CD14-positive monocyte (primary cell): ENCODE data around the gene CDRT15. TPM values are rescaled to one million over a fixed set of nuclear protein-coding genes. Genes with fewer than 3 reads are reported as not detected.
A peak's percentile ranks its signal among the peaks of the same experiment; 100 is the strongest.

Experiments
- DNase-seq, 3 donors: peaks; one replicate each; pipeline ENCODE4 v3.0.0-alpha.2; 2011 to 2022
- H2AFZ ChIP-seq: 2 replicates; pipeline ENCODE4 v1.6.0; 2012; ENCODE audit warnings: mild to moderate bottlenecking, low read depth, low read length, inconsistent platforms; ENCODE audit not compliant: insufficient read depth, poor library complexity, severe bottlenecking
- H3K27ac ChIP-seq, 2 donors: 1 replicate in 1 of 2; 2 replicates in 1 of 2; pipeline ENCODE4 v1.5.1; 2012 to 2013; ENCODE audit warnings: low read length in 2 of 2, control low read depth in 1 of 2, inconsistent platforms in 1 of 2, low read depth in 1 of 2, mild to moderate bottlenecking in 1 of 2
- H3K27me3 ChIP-seq, 2 donors: one replicate each; pipeline versions ENCODE4 v1.6.0 to v1.6.1; 2011 to 2013; ENCODE audit warnings: low read length in 2 of 2; ENCODE audit not compliant: control insufficient read depth in 2 of 2, insufficient read depth in 2 of 2
- H3K36me3 ChIP-seq, 2 donors: replicated peaks in 1 of 2; 1 replicate in 1 of 2; 2 replicates in 1 of 2; pipeline versions ENCODE4 v1.5.1 to v1.6.1; 2012 to 2013; ENCODE audit warnings: low read length in 2 of 2, control low read depth in 1 of 2, inconsistent platforms in 1 of 2, mild to moderate bottlenecking in 1 of 2; ENCODE audit not compliant: insufficient read depth in 2 of 2, control insufficient read depth in 1 of 2
- H3K4me1 ChIP-seq, 2 donors: 1 replicate in 1 of 2; 2 replicates in 1 of 2; pipeline versions ENCODE4 v1.5.1 to v1.6.1; 2012 to 2013; ENCODE audit warnings: low read length in 2 of 2, control low read depth in 1 of 2, inconsistent platforms in 1 of 2, mild to moderate bottlenecking in 1 of 2, moderate library complexity in 1 of 2; ENCODE audit not compliant: insufficient read depth in 2 of 2, control insufficient read depth in 1 of 2
- H3K4me2 ChIP-seq: replicated peaks from 2 replicates; pipeline ENCODE3; 2012; ENCODE audit warnings: low read length, moderate library complexity, mild to moderate bottlenecking; ENCODE audit not compliant: poor library complexity, severe bottlenecking; ENCODE audit errors: extremely low read depth
- H3K4me3 ChIP-seq, 3 experiments: fragments of 200-600 bp in 1 of 3; sonication (generic) in 1 of 3; replicated peaks in 1 of 3; 1 replicate in 2 of 3; 2 replicates in 1 of 3; pipeline ENCODE4 v1.5.1; 2011 to 2013; ENCODE audit warnings: low read length in 3 of 3, mild to moderate bottlenecking in 3 of 3, control low read depth in 2 of 3, low read depth in 2 of 3, inconsistent platforms in 1 of 3, moderate library complexity in 1 of 3
- H3K79me2 ChIP-seq: 2 replicates; pipeline ENCODE4 v1.6.0; 2012; ENCODE audit warnings: mild to moderate bottlenecking, control low read depth, inconsistent platforms, low read length, moderate library complexity; ENCODE audit not compliant: insufficient read depth
- H3K9ac ChIP-seq: 2 replicates; pipeline ENCODE4 v1.6.0; 2017; ENCODE audit warnings: low read length, mild to moderate bottlenecking; ENCODE audit not compliant: insufficient read depth, poor library complexity, severe bottlenecking
- H3K9me3 ChIP-seq, 2 donors: replicated peaks in 1 of 2; 1 replicate in 1 of 2; 2 replicates in 1 of 2; pipeline versions ENCODE4 v1.5.1 to v1.6.1; 2012 to 2013; ENCODE audit warnings: low read length in 2 of 2, control low read depth in 1 of 2; ENCODE audit not compliant: control insufficient read depth in 1 of 2, insufficient read depth in 1 of 2
- H4K20me1 ChIP-seq: 2 replicates; pipeline ENCODE4 v1.6.0; 2012; ENCODE audit warnings: mild to moderate bottlenecking, low read length, control low read depth, moderate library complexity; ENCODE audit not compliant: insufficient read depth
- H3K27ac Mint-ChIP-seq, 7 donors: one replicate each; pipeline ENCODE4 v1.8.0; 2020; ENCODE audit warnings: mild to moderate bottlenecking in 7 of 7, mixed read lengths in 7 of 7, moderate library complexity in 6 of 7, inconsistent platforms in 2 of 7
- H3K27me3 Mint-ChIP-seq, 3 donors: one replicate each; pipeline ENCODE4 v1.8.0; 2021 to 2022; ENCODE audit warnings: low read depth in 3 of 3, mild to moderate bottlenecking in 3 of 3, mixed read lengths in 3 of 3, moderate library complexity in 3 of 3, inconsistent platforms in 1 of 3
- H3K36me3 Mint-ChIP-seq, 2 donors: one replicate each; pipeline ENCODE4 v1.8.0; 2020; ENCODE audit warnings: mixed read lengths in 2 of 2, inconsistent platforms in 1 of 2, mild to moderate bottlenecking in 1 of 2
- H3K4me1 Mint-ChIP-seq: one replicate; pipeline ENCODE4 v1.8.0; 2020; ENCODE audit warnings: mild to moderate bottlenecking, mixed read lengths
- H3K4me3 Mint-ChIP-seq, 2 donors: one replicate each; pipeline ENCODE4 v1.8.0; 2020; ENCODE audit warnings: mild to moderate bottlenecking in 2 of 2, mixed read lengths in 2 of 2, moderate library complexity in 1 of 2
- H3K9me3 Mint-ChIP-seq, 7 donors: one replicate each; pipeline ENCODE4 v1.8.0; 2020 to 2022; ENCODE audit warnings: mixed read lengths in 7 of 7, mild to moderate bottlenecking in 6 of 7, moderate library complexity in 6 of 7, inconsistent platforms in 2 of 7
- WGBS: methylation state at CpG from one replicate; pipeline ENCODE4 v1.1.5; 2013; ENCODE audit warnings: missing lambda C conversion rate; ENCODE audit not compliant: insufficient coverage; 5-methylcytosine and 5-hydroxymethylcytosine counted together
- intact Hi-C, 2 donors: fragments of 100-400 bp; cut with micrococcal nuclease; formaldehyde crosslinking; loops; one replicate each; pipeline versions ENCODE4 v1.15.0 to v1.15.1; 2023
- polyA plus RNA-seq, 3 donors: library from polyadenylated mRNA; depleted of rRNA in 1 of 3; unstranded in 2 of 3; stranded (reverse) in 1 of 3; fragments of 300-500 nt in 2 of 3; fragments of >200 nt in 1 of 3; fragmentation: Illumina TruSeq in 2 of 3; gene quantifications; 1 replicate in 2 of 3; 2 replicates in 1 of 3; pipeline ENCODE4 v1.2.3, GENCODE V29; 2012 to 2021
- TF ChIP-seq, protein P1 (sequence below): fragments of 200-600 bp; IDR thresholded peaks from one replicate; pipeline ENCODE4 v1.8.0; 2022; ENCODE audit warnings: antibody characterized with exemption, mild to moderate bottlenecking

The CDRT15 gene
- polyA plus RNA-seq, 3 donors, result not detected

DNA sequence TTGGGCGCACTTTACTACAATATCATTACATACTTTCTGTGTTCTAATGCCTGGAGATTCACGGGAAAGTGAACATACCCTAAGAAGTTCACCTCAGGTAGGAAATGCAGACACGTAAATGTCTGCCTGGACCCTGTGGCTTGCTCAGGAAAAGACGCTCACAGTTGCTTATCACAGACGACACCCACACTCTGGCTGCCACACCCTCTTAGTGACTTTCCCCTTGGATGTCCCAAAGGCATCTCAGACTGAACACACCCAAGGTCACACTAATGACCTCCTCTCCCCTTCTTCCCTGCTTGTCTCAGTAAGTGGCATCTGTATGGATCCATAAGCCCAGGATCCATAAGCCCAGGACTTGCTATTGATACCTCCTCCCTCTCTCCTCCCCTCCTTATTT, 32.6 kb downstream of the CDRT15 start:
- H3K4me3 ChIP-seq, result no peak overlapping the region
- H3K4me2 ChIP-seq, result no peak overlapping the region
- H3K79me2 ChIP-seq, result no peaks in the 10 kb centered on the region
- TF ChIP-seq, protein P1, sequence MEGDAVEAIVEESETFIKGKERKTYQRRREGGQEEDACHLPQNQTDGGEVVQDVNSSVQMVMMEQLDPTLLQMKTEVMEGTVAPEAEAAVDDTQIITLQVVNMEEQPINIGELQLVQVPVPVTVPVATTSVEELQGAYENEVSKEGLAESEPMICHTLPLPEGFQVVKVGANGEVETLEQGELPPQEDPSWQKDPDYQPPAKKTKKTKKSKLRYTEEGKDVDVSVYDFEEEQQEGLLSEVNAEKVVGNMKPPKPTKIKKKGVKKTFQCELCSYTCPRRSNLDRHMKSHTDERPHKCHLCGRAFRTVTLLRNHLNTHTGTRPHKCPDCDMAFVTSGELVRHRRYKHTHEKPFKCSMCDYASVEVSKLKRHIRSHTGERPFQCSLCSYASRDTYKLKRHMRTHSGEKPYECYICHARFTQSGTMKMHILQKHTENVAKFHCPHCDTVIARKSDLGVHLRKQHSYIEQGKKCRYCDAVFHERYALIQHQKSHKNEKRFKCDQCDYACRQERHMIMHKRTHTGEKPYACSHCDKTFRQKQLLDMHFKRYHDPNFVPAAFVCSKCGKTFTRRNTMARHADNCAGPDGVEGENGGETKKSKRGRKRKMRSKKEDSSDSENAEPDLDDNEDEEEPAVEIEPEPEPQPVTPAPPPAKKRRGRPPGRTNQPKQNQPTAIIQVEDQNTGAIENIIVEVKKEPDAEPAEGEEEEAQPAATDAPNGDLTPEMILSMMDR, result no peak
- Mint-ChIP-seq H3K36me3 (peaks cover 53 to 60% of the 10 kb centered on the region in 2 donors), H3K27me3 (peaks cover 0 to 4% (median 3%) of the 10 kb centered on the region in 3 donors), H3K27ac (peak overlapping the region in 1 of 7 donors; percentile 47), H3K9me3 (peaks cover 0 to 2% (median 0%) of the 10 kb centered on the region in 7 donors), H3K4me1 (peaks cover 22% of the 10 kb centered on the region), H3K4me3 (no peak overlapping the region)
- no peak overlapping the region for H3K27ac ChIP-seq
- DNase-seq, result no peak
- no peaks in the 10 kb centered on the region for H3K27me3 ChIP-seq
- intact Hi-C loops, result no loop called here
- H3K36me3 ChIP-seq, result peaks cover 4 to 55% of the 10 kb centered on the region in 2 donors
- H3K9me3 ChIP-seq, result no peaks in the 10 kb centered on the region
- H4K20me1 ChIP-seq, result no peaks in the 10 kb centered on the region
- H3K9ac ChIP-seq, result no peak overlapping the region
- WGBS, result 75% methylated on average over 4 of the region's 5 CpGs
- peaks cover 9 to 12% of the 10 kb centered on the region in 2 donors for H3K4me1 ChIP-seq
- no peak overlapping the region for H2AFZ ChIP-seq

DNA sequence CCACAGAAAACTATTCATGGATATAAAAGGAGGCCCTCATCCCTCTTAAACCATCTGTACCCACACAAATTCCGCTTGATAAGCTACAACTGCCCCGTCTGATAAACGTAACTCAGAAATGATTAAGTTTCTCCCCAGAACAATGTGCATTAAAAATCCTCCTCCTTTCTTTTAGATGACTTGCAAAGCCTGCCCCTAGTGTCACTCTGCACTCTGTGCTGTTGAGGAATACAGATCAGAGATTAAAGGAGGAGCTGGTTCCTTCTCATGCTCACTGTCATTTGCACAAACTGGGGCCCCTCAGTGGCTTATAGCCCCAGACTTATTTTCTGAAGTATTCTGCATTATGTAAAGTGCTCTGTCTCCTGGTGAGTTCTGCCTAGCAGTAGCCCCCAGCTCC, 33.3 kb downstream of the CDRT15 start:
- Histone ChIP-seq H3K9me3 (no peaks in the 10 kb centered on the region), H3K4me1 (peaks cover 9 to 12% of the 10 kb centered on the region in 2 donors), H2AFZ (no peak overlapping the region), H3K79me2 (no peaks in the 10 kb centered on the region), H3K36me3 (peaks cover 4 to 48% of the 10 kb centered on the region in 2 donors), H3K27me3 (no peaks in the 10 kb centered on the region), H4K20me1 (no peaks in the 10 kb centered on the region), H3K4me3 (no peak overlapping the region), H3K9ac (no peak overlapping the region), H3K27ac (no peak overlapping the region), H3K4me2 (no peak overlapping the region)
- H3K27me3 Mint-ChIP-seq, result peaks cover 0 to 4% (median 3%) of the 10 kb centered on the region in 3 donors
- no CpG with 5 or more reads among the region's 3 CpGs for WGBS
- H3K9me3 Mint-ChIP-seq, result peaks cover 0 to 2% (median 0%) of the 10 kb centered on the region in 7 donors
- intact Hi-C loops, result no loop called here
- TF ChIP-seq, protein P1, result no peak
- H3K4me1 Mint-ChIP-seq, result peaks cover 22% of the 10 kb centered on the region
- H3K4me3 Mint-ChIP-seq, result no peak overlapping the region
- H3K27ac Mint-ChIP-seq, result no peak overlapping the region
- DNase-seq, result no peak
- peaks cover 58 to 60% of the 10 kb centered on the region in 2 donors for H3K36me3 Mint-ChIP-seq
